OCI-LY3 (cell line): ENCODE data around the gene NSG2.

Experiments
- CTCF ChIP-seq: fragments of 200-600, 300-600 bp; sonication (generic); IDR thresholded peaks from 2 replicates; pipeline ENCODE4 v1.5.1; 2014; ENCODE audit warnings: antibody characterized with exemption, low read length, low read depth
- EZH2phosphoT487 ChIP-seq: fragments of 200-600 bp; shearing (Covaris generic); IDR thresholded peaks from 2 replicates; pipeline ENCODE4 v1.6.1; 2018; ENCODE audit warnings: antibody characterized with exemption, mixed run types, low read depth

GRCh38 chr5:174073122-174073660, 27.7 kb downstream of the NSG2 start:
- TF ChIP-seq CTCF (no peak), EZH2phosphoT487 (no peak)
